IMR-90 (cell line): ENCODE results near the gene CDH2. TPM values are rescaled to one million over a fixed set of nuclear protein-coding genes. Genes with fewer than 3 reads are reported as not detected.

Experiments
- ATAC-seq: fragments of 200-7000 bp; cut with Tn5 transposase; 2 replicates; pipeline ENCODE4 v1.9.1; 2020; ENCODE audit warnings: low read depth, mild to moderate bottlenecking, moderate library complexity
- BruUV-seq: library from RNA; stranded (reverse); fragments of 400-500 nt; replicated peaks from 2 replicates; lab custom pipeline; 2021; lab: Mats Ljungman, UMichigan
- CTCF ChIA-PET: fragments of 300-600 bp; formaldehyde crosslinking; extraction: SDS; loops from one replicate; lab custom pipeline; 2021; ENCODE audit warnings: antibody characterized with exemption; lab: Yijun Ruan, JAX
- POLR2A ChIA-PET: fragments of 300-600 bp; sonication (Branson Sonifier 250); formaldehyde crosslinking; loops from one replicate; lab custom pipeline; 2022; ENCODE audit warnings: antibody characterized with exemption; ENCODE audit not compliant: unreplicated experiment; lab: Charles Lee
- DNase-seq: peaks from one replicate; pipeline ENCODE4 v3.0.0; 2013
- H2AFZ ChIP-seq: replicated peaks from 2 replicates; pipeline ENCODE3; 2013; ENCODE audit warnings: low read length, mild to moderate bottlenecking; ENCODE audit not compliant: poor library complexity
- H2AK5ac ChIP-seq: 2 replicates; pipeline ENCODE4 v1.6.1; 2013; ENCODE audit warnings: low read depth, low read length, inconsistent platforms
- H2AK9ac ChIP-seq: replicated peaks from 2 replicates; pipeline ENCODE3; 2013; ENCODE audit warnings: mild to moderate bottlenecking, low read depth, low read length, moderate library complexity; ENCODE audit not compliant: poor library complexity
- H2BK120ac ChIP-seq: 2 replicates; pipeline ENCODE4 v1.6.1; 2013; ENCODE audit warnings: low read depth, low read length, inconsistent platforms
- H2BK15ac ChIP-seq: 3 replicates; pipeline ENCODE4 v1.6.1; 2013; ENCODE audit warnings: low read depth, low read length, inconsistent platforms
- H2BK20ac ChIP-seq: 2 replicates; pipeline ENCODE4 v1.6.1; 2013; ENCODE audit warnings: low read depth, mild to moderate bottlenecking, inconsistent platforms, low read length, moderate library complexity
- H2BK5ac ChIP-seq: 2 replicates; pipeline ENCODE4 v1.6.1; 2013; ENCODE audit warnings: mild to moderate bottlenecking, low read depth, low read length, inconsistent platforms; ENCODE audit not compliant: poor library complexity, severe bottlenecking
- H3K14ac ChIP-seq: replicated peaks from 2 replicates; pipeline ENCODE4 v1.6.1; 2013; ENCODE audit warnings: low read depth, low read length, inconsistent platforms
- H3K18ac ChIP-seq: 2 replicates; pipeline ENCODE4 v1.6.1; 2013; ENCODE audit warnings: low read depth, low read length, control low read depth
- H3K23ac ChIP-seq: 2 replicates; pipeline ENCODE4 v1.6.1; 2013; ENCODE audit warnings: low read depth, low read length, inconsistent platforms
- H3K27ac ChIP-seq: 2 replicates; pipeline ENCODE4 v1.5.1; 2013; ENCODE audit warnings: mild to moderate bottlenecking, control low read depth, low read length; ENCODE audit not compliant: insufficient read depth
- H3K27me3 ChIP-seq: 2 replicates; pipeline ENCODE4 v1.6.1; 2013; ENCODE audit warnings: low read length; ENCODE audit not compliant: control insufficient read depth, insufficient read depth
- H3K36me3 ChIP-seq: 2 replicates; pipeline ENCODE4 v1.6.1; 2013; ENCODE audit warnings: low read length, mixed read lengths; ENCODE audit not compliant: control insufficient read depth, insufficient read depth
- H3K4ac ChIP-seq: 2 replicates; pipeline ENCODE4 v1.6.1; 2013; ENCODE audit warnings: low read depth, low read length, inconsistent platforms
- H3K4me1 ChIP-seq: 2 replicates; pipeline ENCODE4 v1.6.1; 2013; ENCODE audit warnings: low read length, mixed read lengths; ENCODE audit not compliant: control insufficient read depth, insufficient read depth
- H3K4me2 ChIP-seq: 2 replicates; pipeline ENCODE4 v1.6.1; 2013; ENCODE audit warnings: low read depth, mild to moderate bottlenecking, control low read depth, low read length, moderate library complexity
- H3K4me3 ChIP-seq: 2 replicates; pipeline ENCODE4 v1.5.1; 2013; ENCODE audit warnings: low read depth, mild to moderate bottlenecking, control low read depth, low read length, moderate library complexity; ENCODE audit not compliant: insufficient read depth
- H3K56ac ChIP-seq: 2 replicates; pipeline ENCODE4 v1.6.1; 2013; ENCODE audit warnings: low read length, inconsistent platforms; ENCODE audit not compliant: insufficient read depth; ENCODE audit errors: extremely low read depth
- H3K79me1 ChIP-seq, 2 experiments: 2 replicates each; pipeline ENCODE4 v1.6.1; 2013; ENCODE audit warnings: low read length in 2 of 2, inconsistent platforms in 1 of 2, low read depth in 1 of 2
- H3K9ac ChIP-seq: 2 replicates; pipeline ENCODE4 v1.6.1; 2013; ENCODE audit warnings: low read depth, low read length, control low read depth
- H3K9me1 ChIP-seq: 2 replicates; pipeline ENCODE4 v1.6.1; 2013; ENCODE audit warnings: low read length, inconsistent platforms; ENCODE audit not compliant: insufficient read depth
- H3K9me3 ChIP-seq: 2 replicates; pipeline ENCODE4 v1.6.1; 2013; ENCODE audit warnings: low read length; ENCODE audit not compliant: control insufficient read depth, insufficient read depth
- H4K20me1 ChIP-seq: 2 replicates; pipeline ENCODE4 v1.6.1; 2013; ENCODE audit warnings: low read length, inconsistent platforms; ENCODE audit not compliant: insufficient read depth
- H4K5ac ChIP-seq: 2 replicates; pipeline ENCODE4 v1.6.1; 2013; ENCODE audit warnings: mild to moderate bottlenecking, low read depth, low read length, control low read depth
- H4K8ac ChIP-seq, 2 experiments: 2 replicates each; pipeline ENCODE4 v1.6.1; 2013; ENCODE audit warnings: low read depth in 2 of 2, low read length in 2 of 2, control low read depth in 1 of 2, inconsistent platforms in 1 of 2
- H4K91ac ChIP-seq: 2 replicates; pipeline ENCODE4 v1.6.1; 2013; ENCODE audit warnings: low read depth, low read length, inconsistent platforms; ENCODE audit not compliant: insufficient read depth
- CEBPB ChIP-seq: IDR thresholded peaks from 2 replicates; pipeline ENCODE4 v1.6.1; 2012; ENCODE audit warnings: low read depth, low read length, improper control_type of control experiment
- MAFK ChIP-seq: IDR thresholded peaks from 2 replicates; pipeline ENCODE4 v1.6.1; 2012; ENCODE audit warnings: low read depth, low read length, improper control_type of control experiment
- MAZ ChIP-seq: IDR thresholded peaks from 2 replicates; pipeline ENCODE4 v1.6.1; 2012; ENCODE audit warnings: low read depth, mild to moderate bottlenecking, low read length, improper control_type of control experiment, moderate library complexity, borderline replicate concordance
- NFE2L2 ChIP-seq: fragments of 150-350 bp; IDR thresholded peaks from 2 replicates; pipeline ENCODE4 v1.6.1; 2016; ENCODE audit warnings: low read depth, mild to moderate bottlenecking, low read length
- SMC3 ChIP-seq: fragments of 150-350 bp; IDR thresholded peaks from 2 replicates; pipeline ENCODE4 v1.6.1; 2016; ENCODE audit warnings: low read depth, mild to moderate bottlenecking, antibody characterized with exemption, low read length, moderate library complexity
- WGBS, 2 experiments: methylation state at CpG; one replicate each; pipeline versions ENCODE4 v1.1.5 to v1.1.7; 2013; ENCODE audit warnings: missing lambda C conversion rate in 2 of 2; ENCODE audit not compliant: insufficient read length in 1 of 2; ENCODE audit errors: extremely low coverage in 2 of 2; 5-methylcytosine and 5-hydroxymethylcytosine counted together
- dilution Hi-C: fragments of 300-500 bp; cut with HindIII; formaldehyde crosslinking; loops from one replicate; pipeline ENCODE4 v1.14.3; 2018; ENCODE audit warnings: low sequenced_read_pairs; ENCODE audit not compliant: unreplicated experiment
- in situ Hi-C: fragments of 300-500 bp; cut with MboI; formaldehyde crosslinking; loops from 3 replicates; pipeline ENCODE4 v1.14.3; 2019; ENCODE audit warnings: low sequenced_read_pairs, inconsistent platforms, mixed read lengths
- intact Hi-C: fragments of 100-400 bp; cut with micrococcal nuclease; formaldehyde crosslinking; loops from 2 replicates; pipeline ENCODE4 v1.10.0; 2022
- polyA plus RNA-seq, 3 experiments: library from polyadenylated mRNA; depleted of rRNA; stranded (reverse); fragments of >200 nt; gene quantifications; 2 replicates each; pipeline ENCODE4 v1.2.3, GENCODE V29; 2012; ENCODE audit warnings: low replicate concordance in 1 of 3
- total RNA-seq: library from RNA; depleted of rRNA; stranded (reverse); fragments of >200 nt; gene quantifications from 2 replicates; pipeline ENCODE4 v1.2.3, GENCODE V29; 2012

Gene CDH2
- total and polyA plus RNA-seq, 2 of the 4 experiments (the other 2 are of a cell fraction): 55.6 to 111 TPM

GRCh38 chr18:28204154-28204553 is 27.2 kb upstream of the CDH2 start:
- Histone ChIP-seq H2BK15ac (peak overlapping the region; percentile 63; the same call in 2 of the 3 replicates), H2AK9ac (no peak overlapping the region), H3K14ac (0 out of 2 replicates have a peak overlapping the region, but pooled peaks have one; percentile 20), H3K4me2 (peak overlapping the region; percentile 23; the same call in 1 of the 2 replicates), H4K91ac (peak overlapping the region; percentile 74), H2BK20ac (peak overlapping the region; percentile 93), H4K20me1 (no peaks in the 10 kb centered on the region), H3K23ac (peak overlapping the region; percentile 39; the same call in 1 of the 2 replicates), H3K9ac (no peak overlapping the region), H2AK5ac (peak overlapping the region; percentile 6; the same call in 1 of the 2 replicates), H3K27me3 (no peaks in the 10 kb centered on the region), H4K8ac (peak overlapping the region in 1 of 2 experiments; percentile 38; a peak in 2 of 4 replicates), H3K9me3 (no peaks in the 10 kb centered on the region), H2BK120ac (peak overlapping the region; percentile 89), H3K4ac (peak overlapping the region; percentile 73), H3K36me3 (no peaks in the 10 kb centered on the region), H3K79me1 (no peaks in the 10 kb centered on the region), H2BK5ac (peak overlapping the region; percentile 11), H3K27ac (no peak overlapping the region), H3K56ac (no peak overlapping the region), H3K18ac (peak overlapping the region; percentile 38; the same call in 1 of the 2 replicates), H4K5ac (no peak overlapping the region), H3K9me1 (peaks cover 3% of the 10 kb centered on the region; the same call in 1 of the 2 replicates), H3K4me3 (no peak overlapping the region), H2AFZ (no peak overlapping the region), H3K4me1 (peaks cover 3% of the 10 kb centered on the region)
- DNase-seq (peak; percentile 85), ATAC-seq (peak; percentile 82)
- CTCF ChIA-PET: no interaction called here
- dilution Hi-C loops (no loop called here), in situ Hi-C loops (no loop called here), intact Hi-C loops (no loop called here)
- POLR2A ChIA-PET: no interaction called here
- no peak for TF ChIP-seq SMC3
- peak; percentile 66 for TF ChIP-seq MAFK
- TF ChIP-seq NFE2L2: peak; percentile 96
- no peak for TF ChIP-seq MAZ
- 0 out of 2 replicates have a peak, but pooled peaks have one; percentile 13 for TF ChIP-seq CEBPB
- no CpG with 5 or more reads among the region's 1 CpG for WGBS, 2 experiments
- no TSS peak for BruUV-seq
